Astrocyte of the cerebellum (primary cell): ENCODE results near the gene SPATA13.
A peak's percentile ranks its signal among the peaks of the same experiment; 100 is the strongest.
"Not testable (repeated sequence)": the region's sequence is repeated elsewhere in the genome, so short reads cannot be mapped to it uniquely, and the experiment has no call there.

ENCODE experiments used
- DNase-seq: peaks from one replicate; pipeline ENCODE4 v3.0.0-alpha.2; 2011; ENCODE audit warnings: low read depth
- H3K4me3 ChIP-seq: 2 replicates; pipeline ENCODE4 v1.5.1; 2011; ENCODE audit warnings: mild to moderate bottlenecking, low read depth, low read length, moderate library complexity
- in situ Hi-C: cut with HindIII; loops from 2 replicates; pipeline ENCODE4 v1.10.0; 2017; ENCODE audit warnings: low sequenced_read_pairs
- TF ChIP-seq, protein P1 (sequence below): IDR thresholded peaks from 2 replicates; pipeline ENCODE4 v1.5.1; 2012; ENCODE audit warnings: low read length, low read depth, moderate library complexity, mild to moderate bottlenecking; ENCODE audit errors: missing control alignments

The SPATA13 gene

DNA sequence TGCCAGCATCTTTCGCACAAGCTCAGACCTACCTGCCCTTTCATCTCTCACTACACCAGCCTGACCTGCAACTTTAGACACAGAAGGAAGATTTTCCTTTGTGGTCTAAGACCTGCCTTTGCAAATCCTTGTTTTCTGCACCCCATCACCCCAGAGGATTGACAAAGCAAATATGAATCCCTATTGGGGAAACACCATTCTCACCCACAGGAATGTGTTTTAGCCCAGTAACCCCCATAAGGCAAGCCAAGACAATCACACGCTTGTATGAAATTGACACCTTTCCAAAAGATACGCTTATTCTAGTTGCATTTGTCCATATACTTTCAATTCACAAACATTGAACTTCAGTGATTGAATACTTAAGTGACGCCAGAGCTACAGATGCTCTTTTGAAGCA lies 55.7 kb downstream of the SPATA13 start:
- TF ChIP-seq, protein P1, sequence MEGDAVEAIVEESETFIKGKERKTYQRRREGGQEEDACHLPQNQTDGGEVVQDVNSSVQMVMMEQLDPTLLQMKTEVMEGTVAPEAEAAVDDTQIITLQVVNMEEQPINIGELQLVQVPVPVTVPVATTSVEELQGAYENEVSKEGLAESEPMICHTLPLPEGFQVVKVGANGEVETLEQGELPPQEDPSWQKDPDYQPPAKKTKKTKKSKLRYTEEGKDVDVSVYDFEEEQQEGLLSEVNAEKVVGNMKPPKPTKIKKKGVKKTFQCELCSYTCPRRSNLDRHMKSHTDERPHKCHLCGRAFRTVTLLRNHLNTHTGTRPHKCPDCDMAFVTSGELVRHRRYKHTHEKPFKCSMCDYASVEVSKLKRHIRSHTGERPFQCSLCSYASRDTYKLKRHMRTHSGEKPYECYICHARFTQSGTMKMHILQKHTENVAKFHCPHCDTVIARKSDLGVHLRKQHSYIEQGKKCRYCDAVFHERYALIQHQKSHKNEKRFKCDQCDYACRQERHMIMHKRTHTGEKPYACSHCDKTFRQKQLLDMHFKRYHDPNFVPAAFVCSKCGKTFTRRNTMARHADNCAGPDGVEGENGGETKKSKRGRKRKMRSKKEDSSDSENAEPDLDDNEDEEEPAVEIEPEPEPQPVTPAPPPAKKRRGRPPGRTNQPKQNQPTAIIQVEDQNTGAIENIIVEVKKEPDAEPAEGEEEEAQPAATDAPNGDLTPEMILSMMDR = no peak
- DNase-seq = peak; percentile 55
- in situ Hi-C loops = loop anchor here (25.0 kb wide), 1 partner anchor 179 kb away; no protein-coding TSS in a partner anchor
- H3K4me3 ChIP-seq = no peak overlapping the region

DNA sequence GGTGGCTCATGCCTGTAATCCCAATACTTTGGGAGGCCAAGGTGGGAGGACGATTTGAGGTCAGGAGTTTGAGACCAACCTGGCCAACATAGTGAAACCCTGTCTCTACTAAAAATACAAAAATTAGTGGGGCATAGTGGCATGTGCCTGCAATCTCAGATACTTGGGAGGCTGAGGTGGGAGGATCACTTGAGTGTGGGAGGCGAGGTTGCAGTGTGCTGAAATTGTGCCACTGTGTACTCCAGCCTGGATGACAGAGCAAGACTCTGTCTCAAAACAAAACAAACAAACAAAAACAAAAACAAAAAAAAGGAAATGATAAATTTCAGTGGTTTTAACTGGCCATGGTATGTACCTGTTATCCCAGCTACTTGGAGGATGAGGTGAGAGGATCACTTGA lies 56.3 kb downstream of the SPATA13 start:
- H3K4me3 ChIP-seq, DNase-seq: not testable (repeated sequence)
- in situ Hi-C loops = loop anchor here (25.0 kb wide), 1 partner anchor 179 kb away; no protein-coding TSS in a partner anchor

DNA sequence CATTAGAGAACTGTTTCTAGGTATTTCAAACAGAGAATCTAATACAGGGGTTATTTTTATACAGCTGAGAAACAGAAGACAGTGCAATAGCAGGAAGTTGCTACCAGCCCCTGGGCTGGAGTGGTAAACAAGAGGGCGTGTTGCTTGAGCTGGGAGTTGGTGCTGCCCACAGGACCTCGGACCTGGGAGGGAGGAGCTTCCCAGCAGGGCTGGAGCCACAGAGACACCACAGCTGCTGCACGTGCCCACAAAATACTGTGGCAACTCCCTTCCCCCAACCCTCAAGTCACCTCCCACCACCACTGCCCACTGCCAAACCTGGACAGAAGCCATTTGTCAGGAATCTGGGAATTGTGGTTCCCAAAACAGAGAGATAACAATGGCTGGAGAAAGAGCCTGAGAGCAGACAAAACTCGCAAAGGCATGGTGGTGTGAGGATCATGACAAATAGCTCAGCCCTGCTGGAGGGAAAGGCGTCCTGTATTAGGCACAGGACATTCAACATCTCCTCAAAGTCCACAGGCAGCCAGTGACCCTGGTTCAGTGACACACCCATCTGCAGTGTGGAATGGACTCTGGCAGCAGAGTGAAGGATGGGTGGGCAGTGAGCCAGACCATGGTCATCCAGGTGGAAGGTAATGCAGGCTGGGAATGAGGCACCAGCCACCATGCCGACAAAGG lies 57.2 kb downstream of the SPATA13 start:
- no peak for DNase-seq

DNA sequence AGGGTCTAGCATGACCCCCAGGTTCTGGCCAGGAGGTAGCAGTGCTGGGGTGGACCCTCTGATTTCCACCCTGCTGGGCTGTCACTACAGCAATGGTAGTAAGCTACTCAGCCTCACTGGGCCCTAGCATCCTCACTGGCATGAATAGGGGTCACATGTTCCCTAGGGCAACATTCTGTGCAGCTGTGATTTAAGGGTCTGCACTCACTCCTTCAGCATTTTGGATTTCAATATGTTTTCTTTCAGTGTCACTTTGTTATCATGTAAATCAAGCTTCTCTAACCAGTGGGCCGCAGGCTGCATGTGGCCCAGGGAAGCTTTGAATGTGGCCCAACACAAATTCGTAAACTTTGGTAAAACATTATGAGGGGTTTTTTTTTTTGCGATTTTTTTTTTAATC lies 57.8 kb downstream of the SPATA13 start:
- in situ Hi-C loops = loop anchor here (25.0 kb wide), 1 partner anchor 181 kb away; no protein-coding TSS in a partner anchor
- TF ChIP-seq, protein P1 = no peak
- no peak for DNase-seq
- H3K4me3 ChIP-seq = no peak overlapping the region

More for the DNA sequence above, 57.2 kb downstream of the SPATA13 start:
- in situ Hi-C loops = loop anchor here (25.0 kb wide), 1 partner anchor 180 kb away; no protein-coding TSS in a partner anchor
- TF ChIP-seq, protein P1 = no peak
- no peak overlapping the region for H3K4me3 ChIP-seq

DNA sequence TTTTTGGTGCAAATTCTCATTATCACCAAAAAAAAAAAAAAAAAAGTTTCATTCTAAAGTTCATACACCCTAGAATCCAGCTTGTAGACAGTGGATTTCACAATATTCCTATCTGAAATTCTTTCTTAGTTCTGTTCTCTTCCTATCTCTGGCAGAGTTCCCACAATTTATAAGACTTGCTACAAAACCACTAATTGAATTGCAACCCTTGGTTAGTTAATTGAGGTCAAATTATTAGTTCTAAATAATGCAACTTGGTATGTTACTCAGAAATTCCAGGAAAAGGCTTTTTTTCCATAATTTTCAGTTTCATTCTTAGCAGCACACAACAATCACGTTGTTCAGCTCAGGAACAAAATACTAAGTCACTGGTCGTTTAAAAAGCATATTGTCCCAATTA lies 58.5 kb downstream of the SPATA13 start:
- TF ChIP-seq, protein P1 = no peak
- in situ Hi-C loops = loop anchor here (25.0 kb wide), 1 partner anchor 182 kb away; no protein-coding TSS in a partner anchor
- DNase-seq = no peak
- H3K4me3 ChIP-seq = no peak overlapping the region

DNA sequence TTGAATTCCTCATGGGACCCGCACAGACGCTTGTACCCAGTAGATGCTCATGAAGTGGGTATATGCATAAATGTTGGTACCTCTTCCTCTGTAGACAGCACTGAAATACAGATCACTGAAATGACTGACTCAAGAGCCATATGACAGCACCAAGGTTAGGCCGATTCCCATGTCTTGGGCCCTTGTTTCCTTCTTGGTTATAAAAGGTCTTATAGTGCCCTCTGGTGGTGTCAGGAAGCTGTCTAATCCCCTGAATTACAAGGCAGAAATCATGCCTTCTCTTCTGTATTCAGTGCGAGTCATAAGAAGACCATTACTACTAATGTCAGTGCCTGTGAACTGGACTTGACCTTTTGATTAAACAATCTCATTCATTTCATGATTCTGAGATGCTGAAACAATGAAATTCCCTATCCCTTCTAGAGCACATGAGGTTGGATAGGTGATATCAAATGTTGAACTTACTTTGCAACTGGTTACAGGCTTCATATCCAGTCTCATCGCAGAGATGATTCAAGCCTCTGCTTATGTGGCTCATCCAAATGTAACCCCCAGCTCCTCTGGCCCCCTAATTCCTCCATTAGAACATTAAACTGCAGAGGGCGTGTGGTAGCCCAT lies 59.7 kb downstream of the SPATA13 start:
- peak; percentile 76 for DNase-seq
- in situ Hi-C loops = loop anchor here (25.0 kb wide), 1 partner anchor 183 kb away; no protein-coding TSS in a partner anchor
- no peak overlapping the region for H3K4me3 ChIP-seq
- TF ChIP-seq, protein P1 = peak; percentile 70

DNA sequence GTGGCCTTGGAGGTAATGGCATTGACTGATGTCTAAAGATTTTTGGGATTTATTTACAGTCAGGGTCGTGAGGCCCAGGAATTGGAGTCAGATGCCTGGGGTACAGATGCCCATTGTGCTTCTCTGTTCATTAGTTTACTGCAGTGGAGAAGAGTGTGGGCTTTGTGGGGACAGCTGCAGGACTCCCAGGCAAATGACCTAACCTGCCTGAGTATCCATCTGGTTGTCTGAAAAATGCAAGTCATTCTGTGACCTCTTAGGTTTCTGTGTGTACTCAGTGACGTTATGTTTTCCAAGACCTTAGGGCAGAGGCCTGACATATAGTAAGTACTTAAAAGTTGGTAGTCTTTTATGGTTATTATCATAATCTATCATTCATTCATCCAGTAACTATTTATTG lies 60.5 kb downstream of the SPATA13 start:
- DNase-seq = no peak
- TF ChIP-seq, protein P1 = no peak
- no peak overlapping the region for H3K4me3 ChIP-seq
- in situ Hi-C loops = loop anchor here (25.0 kb wide), 1 partner anchor 184 kb away; no protein-coding TSS in a partner anchor
